CD1c-positive myeloid dendritic cell (primary cell): Measurements from ENCODE around the gene ZNF362.

Source experiments
- DNase-seq: peaks from one replicate; pipeline ENCODE4 v3.0.0-alpha.2; 2016; ENCODE audit errors: extremely low spot score

ZNF362 gene

GRCh38 chr1:33267468-33268205, 11.3 kb downstream of the ZNF362 start:
- DNase-seq: no peak

- no peak for DNase-seq
Observed at GRCh38 chr1:33268457-33268856, 12.2 kb downstream of the ZNF362 start.

GRCh38 chr1:33268927-33269610, 12.8 kb downstream of the ZNF362 start:
- DNase-seq: no peak

- no peak for DNase-seq
Observed at GRCh38 chr1:33269621-33270020, 13.3 kb downstream of the ZNF362 start.

- DNase-seq: no peak
Observed at GRCh38 chr1:33270379-33270778, 14.1 kb downstream of the ZNF362 start.

- no peak for DNase-seq
Observed at GRCh38 chr1:33270808-33271465, 14.6 kb downstream of the ZNF362 start.

GRCh38 chr1:33271666-33272505, 15.6 kb downstream of the ZNF362 start:
- no peak for DNase-seq

GRCh38 chr1:33272509-33272908, 16.2 kb downstream of the ZNF362 start:
- DNase-seq: no peak

GRCh38 chr1:33272930-33273329, 16.6 kb downstream of the ZNF362 start:
- DNase-seq: no peak

- no peak for DNase-seq
Observed at GRCh38 chr1:33273406-33273805, 17.1 kb downstream of the ZNF362 start.

GRCh38 chr1:33273961-33274371, 17.7 kb downstream of the ZNF362 start:
- DNase-seq: no peak

- DNase-seq: no peak
Observed at GRCh38 chr1:33274446-33274845, 18.2 kb downstream of the ZNF362 start.

GRCh38 chr1:33275195-33275594, 18.9 kb downstream of the ZNF362 start:
- DNase-seq: no peak

GRCh38 chr1:33275706-33276572, 19.6 kb downstream of the ZNF362 start:
- no peak for DNase-seq

- DNase-seq: no peak
Observed at GRCh38 chr1:33276573-33277298, 20.4 kb downstream of the ZNF362 start.

- no peak for DNase-seq
Observed at GRCh38 chr1:33277488-33278084, 21.3 kb downstream of the ZNF362 start.

- DNase-seq: no peak
Observed at GRCh38 chr1:33280091-33280661, 23.9 kb downstream of the ZNF362 start.

GRCh38 chr1:33281554-33282303, 25.4 kb downstream of the ZNF362 start:
- DNase-seq: no peak

- no peak for DNase-seq
Observed at GRCh38 chr1:33282791-33283190, 26.5 kb downstream of the ZNF362 start.
